DMS153 (cell line): Measurements from ENCODE around the gene POLR2F.

Source experiments
- DNase-seq: peaks from one replicate; lab custom pipeline; 2025; lab: John Stamatoyannopoulos, UW

POLR2F gene

DNA sequence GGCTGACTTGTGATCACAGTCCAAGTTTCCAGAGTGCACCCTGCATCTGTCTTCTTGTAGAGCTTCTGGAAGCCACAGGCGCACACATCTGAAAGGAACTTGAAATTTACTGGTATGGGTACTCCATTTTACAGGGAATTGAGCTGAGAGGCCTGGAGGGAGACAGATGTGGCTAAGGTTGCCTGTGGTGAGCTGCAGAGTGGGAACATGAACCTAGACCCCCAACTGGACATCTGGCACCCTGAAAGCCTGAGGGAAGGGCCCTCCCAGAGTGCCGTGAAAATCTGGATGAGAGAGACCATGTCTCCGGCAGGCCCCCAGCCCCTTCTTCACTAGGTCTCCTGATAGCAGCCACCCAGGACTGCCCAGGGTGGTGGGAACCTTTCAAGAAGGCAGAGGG, 53.4 kb downstream of the POLR2F start:
- DNase-seq: no peak

GRCh38 chr22:38007330-38007902, 53.9 kb downstream of the POLR2F start:
- no peak for DNase-seq

DNA sequence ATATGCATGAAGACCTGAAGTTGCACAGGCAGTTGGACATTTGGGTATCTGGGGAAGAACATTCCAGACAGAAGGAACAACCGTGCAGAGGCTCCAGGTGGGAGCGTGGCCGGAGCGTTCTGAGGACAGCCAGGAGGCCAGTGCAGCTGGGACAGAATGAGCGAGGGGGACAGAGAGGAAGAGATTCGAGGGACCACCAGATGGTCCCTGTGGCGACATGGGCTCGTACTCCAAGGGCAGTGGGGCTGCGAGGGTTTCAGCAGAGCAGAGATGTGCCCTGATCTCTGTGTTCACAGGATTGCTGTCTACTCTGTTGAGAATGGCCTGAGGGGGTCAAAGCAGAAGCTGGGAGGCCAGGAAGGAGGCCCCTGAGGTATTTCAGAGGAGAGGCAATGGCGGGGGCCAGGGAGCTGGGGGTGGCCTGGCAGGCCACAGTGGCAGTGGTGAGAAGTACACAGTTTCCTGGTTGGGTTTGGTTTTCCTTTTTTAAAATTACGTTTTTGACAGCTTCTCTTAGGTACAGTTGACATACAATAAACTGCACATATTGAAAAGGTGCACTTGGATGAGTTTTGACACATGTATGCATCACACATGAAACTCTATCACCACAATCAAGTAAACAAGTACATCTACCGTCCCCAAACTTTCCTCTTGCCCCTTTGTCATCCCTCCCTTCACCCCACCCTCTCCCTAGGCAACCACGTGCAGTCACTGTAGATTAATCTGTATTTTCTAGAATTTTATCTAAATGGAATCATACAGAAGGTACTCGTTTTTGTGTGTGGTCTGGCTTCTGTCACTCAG, 55.7 kb downstream of the POLR2F start:
- no peak for DNase-seq

DNA sequence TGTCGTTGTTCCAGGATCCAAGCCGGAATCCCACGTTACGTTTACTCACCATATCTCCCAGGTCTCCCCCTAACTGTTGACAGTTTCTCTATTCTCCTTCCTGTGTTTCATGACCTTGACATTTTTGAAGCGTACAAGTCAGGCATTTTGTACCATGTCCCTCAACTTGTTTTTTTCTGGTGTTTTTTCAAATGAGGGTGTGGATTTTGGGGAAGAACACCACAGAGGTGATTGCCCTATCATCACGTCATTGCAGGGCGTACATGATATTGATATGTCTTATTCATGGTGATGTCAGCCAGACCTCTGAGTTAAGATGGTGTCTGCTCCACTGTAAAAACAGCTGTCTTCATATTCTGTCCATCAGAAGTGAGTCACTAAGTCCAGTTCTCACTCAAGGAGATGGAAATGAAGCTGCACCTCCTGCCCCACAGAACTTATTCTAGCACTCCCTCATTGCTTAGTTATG, 59.1 kb downstream of the POLR2F start:
- no peak for DNase-seq

DNA sequence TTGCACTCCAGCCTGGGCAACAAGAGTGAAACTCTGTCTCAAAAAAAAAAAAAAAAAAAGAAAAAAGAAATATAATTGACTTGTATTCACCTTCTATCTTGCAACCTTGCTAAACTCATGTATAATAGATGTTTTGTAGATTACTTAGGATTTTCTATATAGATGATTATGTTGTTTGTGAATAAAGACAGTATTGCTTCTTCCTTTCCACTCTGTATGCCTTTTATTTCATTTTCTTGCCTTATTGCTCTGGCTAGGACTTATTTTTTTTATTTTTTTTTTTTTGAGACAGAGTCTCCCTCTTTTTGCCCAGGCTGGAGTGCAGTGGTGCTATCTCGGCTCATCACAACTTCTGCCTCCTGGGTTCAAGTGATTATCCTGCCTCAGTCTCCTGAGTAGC, 60.6 kb downstream of the POLR2F start:
- DNase-seq: no peak

DNA sequence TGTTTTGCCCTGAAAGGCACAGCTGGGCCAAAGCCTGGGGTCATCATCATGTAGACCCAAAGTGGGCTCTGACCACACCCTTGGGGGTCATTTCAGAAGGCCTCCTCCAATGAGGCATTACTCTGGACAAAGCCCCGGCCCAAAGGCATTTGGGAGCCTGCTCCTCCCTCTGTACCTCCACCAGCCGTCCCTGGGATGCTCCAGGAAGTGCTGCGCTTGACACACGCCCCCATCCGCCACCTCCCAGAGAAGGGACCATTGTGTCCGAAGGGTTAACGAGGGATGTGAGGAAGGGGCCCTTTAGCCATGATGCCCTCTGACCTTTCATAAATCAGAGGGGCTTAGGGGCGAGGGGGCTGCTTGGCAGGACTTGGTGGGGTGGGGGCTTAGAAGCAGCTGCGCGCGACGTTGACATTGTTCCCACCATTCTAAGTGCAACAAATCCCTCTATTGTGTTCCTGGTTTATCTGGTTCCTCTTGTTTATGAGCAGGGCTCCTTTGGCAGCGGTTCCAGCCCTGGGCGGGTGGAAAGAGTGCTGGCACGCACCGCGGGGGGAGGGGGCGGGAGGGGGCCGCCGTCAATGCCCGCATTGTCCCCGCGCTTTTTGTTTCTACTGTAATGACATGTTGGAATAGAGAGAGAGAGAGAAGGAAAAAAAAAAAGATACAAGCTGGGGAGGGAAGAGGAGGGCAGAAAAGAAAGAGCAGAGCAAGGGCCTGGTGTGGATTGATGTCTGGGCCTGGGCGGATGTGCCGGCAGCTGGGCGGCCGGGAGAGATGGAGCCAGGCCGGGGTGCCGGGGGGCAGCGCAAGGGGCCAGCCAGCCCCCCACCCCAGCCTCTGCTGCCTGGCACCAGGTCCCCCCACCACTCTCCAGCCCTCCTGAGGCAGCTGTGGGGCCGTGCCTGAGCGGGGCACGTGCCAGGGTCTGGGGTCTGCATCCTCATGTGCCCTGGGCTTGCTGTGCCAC, 63.0 kb downstream of the POLR2F start:
- DNase-seq: peak; percentile 36

GRCh38 chr22:38017272-38017920, 63.9 kb downstream of the POLR2F start:
- DNase-seq: peak; percentile 13

DNA sequence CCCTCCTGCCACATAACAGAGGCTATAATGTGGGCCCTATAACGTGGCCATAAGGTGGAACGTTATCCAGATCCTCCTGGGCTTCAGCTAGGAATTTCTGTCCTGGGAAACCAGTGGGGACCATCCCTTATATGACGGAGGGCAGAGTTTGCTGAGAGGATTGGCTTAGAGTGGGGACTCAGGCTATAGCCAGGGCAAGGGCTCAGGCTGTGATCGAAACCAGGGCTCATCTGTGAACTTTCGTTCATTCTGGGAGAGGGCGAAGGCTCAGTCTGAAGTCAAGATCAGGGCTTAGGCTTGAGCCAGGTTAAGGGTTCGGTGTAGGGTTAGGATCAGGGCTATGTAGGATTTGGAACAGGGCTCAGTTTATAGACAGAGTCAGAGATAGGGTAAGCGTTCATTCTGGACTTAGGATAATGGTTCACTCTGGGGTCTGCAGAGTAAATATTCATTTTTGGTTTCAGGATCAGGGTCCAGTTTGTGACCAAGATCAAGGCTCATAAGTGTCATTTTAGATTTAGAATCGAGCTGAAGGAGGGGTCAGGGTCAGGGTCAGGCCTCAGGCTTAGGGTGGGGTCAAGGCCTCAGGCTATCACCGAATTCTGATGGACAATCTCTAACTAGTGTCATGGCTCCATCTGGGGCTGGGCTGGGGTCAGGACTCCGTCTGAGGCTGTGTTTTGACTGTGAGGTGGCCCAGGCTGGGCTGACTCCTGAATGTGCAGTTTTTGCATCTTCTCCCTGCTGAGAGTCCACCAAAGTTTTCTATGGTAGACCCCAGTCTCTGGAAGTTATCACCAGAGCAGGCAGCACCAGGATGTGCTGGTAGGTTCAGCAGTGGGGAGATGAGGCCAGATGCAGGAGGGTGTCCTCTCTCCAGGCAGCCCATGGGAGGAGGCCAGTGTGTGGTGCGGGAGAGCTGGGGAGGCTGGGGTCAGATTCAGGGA, 64.7 kb downstream of the POLR2F start:
- no peak for DNase-seq
